Ishikawa (cell line): ENCODE measurements around the gene RASL12.

ENCODE experiments used
- CEBPB ChIP-seq: IDR thresholded peaks from 2 replicates; pipeline ENCODE4 v1.6.1; 2012
- CREB1 ChIP-seq: IDR thresholded peaks from 2 replicates; pipeline ENCODE4 v1.6.1; 2012; ENCODE audit warnings: low read depth
- EGR1 ChIP-seq: IDR thresholded peaks from 2 replicates; pipeline ENCODE4 v1.6.1; 2012
- EP300 ChIP-seq: IDR thresholded peaks from 2 replicates; pipeline ENCODE4 v1.6.1; 2012; ENCODE audit warnings: borderline replicate concordance
- FOXM1 ChIP-seq: IDR thresholded peaks from 2 replicates; pipeline ENCODE4 v1.6.1; 2012; ENCODE audit warnings: low read depth, borderline replicate concordance
- RAD21 ChIP-seq: IDR thresholded peaks from 2 replicates; pipeline ENCODE4 v1.6.1; 2012; ENCODE audit warnings: low read depth
- TAF1 ChIP-seq: IDR thresholded peaks from 2 replicates; pipeline ENCODE4 v1.6.1; 2012; ENCODE audit warnings: low read depth, mild to moderate bottlenecking
- TCF12 ChIP-seq: IDR thresholded peaks from 2 replicates; pipeline ENCODE4 v1.6.1; 2012; ENCODE audit warnings: low read depth
- YY1 ChIP-seq: IDR thresholded peaks from 2 replicates; pipeline ENCODE4 v1.6.1; 2012; ENCODE audit warnings: low read depth
- ZBTB7A ChIP-seq: IDR thresholded peaks from 2 replicates; pipeline ENCODE4 v1.6.1; 2012; ENCODE audit warnings: low read depth
- TF ChIP-seq, protein P1 (sequence below): IDR thresholded peaks from 2 replicates; pipeline ENCODE4 v1.6.1; 2012
- TF ChIP-seq, protein P2 (sequence below): IDR thresholded peaks from 2 replicates; pipeline ENCODE4 v1.6.1; 2012; ENCODE audit warnings: low read depth, mild to moderate bottlenecking

- TF ChIP-seq TCF12 = no peak
- no peak for TF ChIP-seq CREB1
- TF ChIP-seq EP300 = no peak
- TF ChIP-seq RAD21 = no peak
- TF ChIP-seq, protein P1, sequence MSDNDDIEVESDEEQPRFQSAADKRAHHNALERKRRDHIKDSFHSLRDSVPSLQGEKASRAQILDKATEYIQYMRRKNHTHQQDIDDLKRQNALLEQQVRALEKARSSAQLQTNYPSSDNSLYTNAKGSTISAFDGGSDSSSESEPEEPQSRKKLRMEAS = no peak
- no peak for TF ChIP-seq FOXM1
- no peak for TF ChIP-seq YY1
- TF ChIP-seq EGR1 = no peak
- TF ChIP-seq ZBTB7A = no peak
- no peak for TF ChIP-seq TAF1
- no peak for TF ChIP-seq CEBPB
- TF ChIP-seq, protein P2, sequence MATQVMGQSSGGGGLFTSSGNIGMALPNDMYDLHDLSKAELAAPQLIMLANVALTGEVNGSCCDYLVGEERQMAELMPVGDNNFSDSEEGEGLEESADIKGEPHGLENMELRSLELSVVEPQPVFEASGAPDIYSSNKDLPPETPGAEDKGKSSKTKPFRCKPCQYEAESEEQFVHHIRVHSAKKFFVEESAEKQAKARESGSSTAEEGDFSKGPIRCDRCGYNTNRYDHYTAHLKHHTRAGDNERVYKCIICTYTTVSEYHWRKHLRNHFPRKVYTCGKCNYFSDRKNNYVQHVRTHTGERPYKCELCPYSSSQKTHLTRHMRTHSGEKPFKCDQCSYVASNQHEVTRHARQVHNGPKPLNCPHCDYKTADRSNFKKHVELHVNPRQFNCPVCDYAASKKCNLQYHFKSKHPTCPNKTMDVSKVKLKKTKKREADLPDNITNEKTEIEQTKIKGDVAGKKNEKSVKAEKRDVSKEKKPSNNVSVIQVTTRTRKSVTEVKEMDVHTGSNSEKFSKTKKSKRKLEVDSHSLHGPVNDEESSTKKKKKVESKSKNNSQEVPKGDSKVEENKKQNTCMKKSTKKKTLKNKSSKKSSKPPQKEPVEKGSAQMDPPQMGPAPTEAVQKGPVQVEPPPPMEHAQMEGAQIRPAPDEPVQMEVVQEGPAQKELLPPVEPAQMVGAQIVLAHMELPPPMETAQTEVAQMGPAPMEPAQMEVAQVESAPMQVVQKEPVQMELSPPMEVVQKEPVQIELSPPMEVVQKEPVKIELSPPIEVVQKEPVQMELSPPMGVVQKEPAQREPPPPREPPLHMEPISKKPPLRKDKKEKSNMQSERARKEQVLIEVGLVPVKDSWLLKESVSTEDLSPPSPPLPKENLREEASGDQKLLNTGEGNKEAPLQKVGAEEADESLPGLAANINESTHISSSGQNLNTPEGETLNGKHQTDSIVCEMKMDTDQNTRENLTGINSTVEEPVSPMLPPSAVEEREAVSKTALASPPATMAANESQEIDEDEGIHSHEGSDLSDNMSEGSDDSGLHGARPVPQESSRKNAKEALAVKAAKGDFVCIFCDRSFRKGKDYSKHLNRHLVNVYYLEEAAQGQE = no peak
These were observed 18.9 kb upstream of the RASL12 start for GRCh38 chr15:65086680-65087111.
